ENCODE results near the gene KNDC1.

GRCh38 chr10:133260895-133261725 lies 101.1 kb downstream of the KNDC1 start:
- TF ChIP-seq CTCF (conservative IDR thresholded peaks at IDR 0.05): no peak
- no peak for TF ChIP-seq EZH2 (IDR thresholded peaks at IDR 0.05; ENCODE audit: low read depth)
